Esophagus muscularis mucosa (tissue), 4 donors: ENCODE results near the gene COX4I1. TPM values are rescaled to one million over a fixed set of nuclear protein-coding genes. Genes with fewer than 3 reads are reported as not detected.
A peak's percentile ranks its signal among the peaks of the same experiment; 100 is the strongest.

Experiments
- DNase-seq: peaks from one replicate; pipeline ENCODE4 v3.0.0-alpha.2; 2017; ENCODE audit errors: extremely low spot score
- H3K27ac ChIP-seq, 4 donors: fragments of 200-600 bp; sonication (generic); replicated peaks in 1 of 4; 1 replicate in 3 of 4; 2 replicates in 1 of 4; pipeline ENCODE4 v1.5.1; 2016 to 2019; ENCODE audit warnings: mild to moderate bottlenecking in 1 of 4
- H3K27me3 ChIP-seq, 4 donors: fragments of 200-600 bp; sonication (generic); one replicate each; pipeline versions ENCODE4 v1.5.1 to v1.6.0; 2016 to 2019
- H3K36me3 ChIP-seq, 4 donors: fragments of 200-600 bp; sonication (generic); one replicate each; pipeline ENCODE4 v1.5.1; 2016 to 2019
- H3K4me1 ChIP-seq, 4 donors: fragments of 200-600 bp; sonication (generic); one replicate each; pipeline ENCODE4 v1.5.1; 2016 to 2019
- H3K4me3 ChIP-seq, 4 donors: fragments of 200-600 bp; sonication (generic); 1 replicate in 2 of 4; 2 replicates in 2 of 4; pipeline ENCODE4 v1.5.1; 2016 to 2019; ENCODE audit warnings: mild to moderate bottlenecking in 4 of 4, moderate library complexity in 1 of 4
- H3K9me3 ChIP-seq, 4 donors: fragments of 200-600 bp; sonication (generic); 1 replicate in 3 of 4; 2 replicates in 1 of 4; pipeline ENCODE4 v1.5.1; 2016 to 2019
- CTCF ChIP-seq, 3 experiments: fragments of 200-600 bp in 2 of 3; fragments of 450-650 bp in 1 of 3; sonication (generic) in 2 of 3; IDR thresholded peaks; one replicate each; pipeline ENCODE4 v1.5.1; 2017 to 2019; ENCODE audit warnings: antibody characterized with exemption in 3 of 3, mild to moderate bottlenecking in 2 of 3, moderate library complexity in 1 of 3
- EP300 ChIP-seq: sonication (generic); formaldehyde crosslinking; IDR thresholded peaks from one replicate; pipeline ENCODE4 v1.6.1; 2017; ENCODE audit warnings: antibody characterized with exemption
- POLR2A ChIP-seq: fragments of 450-650 bp; IDR thresholded peaks from one replicate; pipeline ENCODE4 v1.6.1; 2017; ENCODE audit warnings: antibody characterized with exemption, moderate library complexity, mild to moderate bottlenecking, low read depth
- POLR2AphosphoS5 ChIP-seq, 2 donors: sonication (generic); formaldehyde crosslinking; IDR thresholded peaks; one replicate each; pipeline ENCODE4 v1.6.1; 2017; ENCODE audit warnings: antibody characterized with exemption in 2 of 2
- WGBS: methylation state at CpG from one replicate; pipeline ENCODE4 v1.1.5; 2018; 5-methylcytosine and 5-hydroxymethylcytosine counted together
- intact Hi-C: fragments of 100-400 bp; cut with DNase I; formaldehyde crosslinking; loops from one replicate; pipeline ENCODE4 v1.15.1; 2023
- total RNA-seq, 4 donors: library from RNA; depleted of rRNA; stranded (reverse); fragments of >200 nt; gene quantifications; one replicate each; pipeline versions ENCODE4 v1.1.0 to v1.2.1, GENCODE V29; 2016

The COX4I1 gene
- total RNA-seq, 4 donors from 2014 or later, result 555 to 640 (median 575) TPM

GRCh38 chr16:85794696-85795095 lies 4.8 kb upstream of the COX4I1 start:
- Histone ChIP-seq H3K27ac (no peak overlapping the region), H3K4me1 (peaks cover 16 to 31% (median 29%) of the 10 kb centered on the region in 4 donors), H3K9me3 (no peaks in the 10 kb centered on the region), H3K36me3 (peaks cover 0 to 55% (median 42%) of the 10 kb centered on the region in 4 donors), H3K27me3 (no peaks in the 10 kb centered on the region), H3K4me3 (no peak overlapping the region)
- TF ChIP-seq POLR2A, result no peak
- TF ChIP-seq CTCF (IDR thresholded peaks at IDR 0.05), result no peak
- no peak for TF ChIP-seq EP300
- TF ChIP-seq POLR2AphosphoS5 (IDR thresholded peaks at IDR 0.05), result no peak
- WGBS, result 74% methylated on average over 7 of the region's 8 CpGs
- intact Hi-C loops, result no loop called here
- DNase-seq, result no peak

DNA sequence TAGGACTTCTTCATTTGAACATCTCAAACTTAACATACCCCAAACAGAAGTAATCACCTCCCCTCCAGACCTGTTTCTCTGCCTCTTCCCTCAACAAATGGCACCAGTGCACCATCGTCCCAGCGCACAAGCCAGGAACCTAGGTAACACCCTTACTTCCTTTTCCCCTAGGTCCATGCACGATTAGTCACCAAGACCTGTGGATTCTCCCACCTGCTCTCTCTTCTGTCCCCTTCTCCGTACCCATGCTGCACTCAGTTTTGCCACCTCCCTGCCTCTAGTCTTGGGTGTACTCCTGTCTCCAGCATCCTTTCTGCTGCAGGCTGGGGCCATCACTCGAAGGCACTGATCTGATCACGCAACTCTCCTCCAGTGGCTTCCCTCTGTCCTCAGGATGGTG lies 3.3 kb upstream of the COX4I1 start:
- no peak for TF ChIP-seq POLR2AphosphoS5 (IDR thresholded peaks at IDR 0.05)
- TF ChIP-seq CTCF (IDR thresholded peaks at IDR 0.05), result no peak
- no peak for TF ChIP-seq POLR2A
- TF ChIP-seq EP300, result no peak
- Histone ChIP-seq H3K4me3 (no peak overlapping the region), H3K27ac (no peak overlapping the region), H3K4me1 (peaks cover 24 to 44% (median 41%) of the 10 kb centered on the region in 4 donors), H3K27me3 (no peaks in the 10 kb centered on the region), H3K9me3 (no peaks in the 10 kb centered on the region), H3K36me3 (peaks cover 0 to 55% (median 42%) of the 10 kb centered on the region in 4 donors)
- WGBS, result 93% methylated on average over 6 of the region's 6 CpGs
- intact Hi-C loops, result no loop called here
- no peak for DNase-seq

GRCh38 chr16:85796599-85796998 lies 2.9 kb upstream of the COX4I1 start:
- WGBS, result 94% methylated on average over 7 of the region's 7 CpGs
- no peak for TF ChIP-seq POLR2A
- no peak for TF ChIP-seq EP300
- no peak for TF ChIP-seq CTCF (IDR thresholded peaks at IDR 0.05)
- no peak for TF ChIP-seq POLR2AphosphoS5 (IDR thresholded peaks at IDR 0.05)
- H3K4me3 ChIP-seq, result no peak overlapping the region
- intact Hi-C loops, result no loop called here
- no peaks in the 10 kb centered on the region for H3K9me3 ChIP-seq
- H3K4me1 ChIP-seq, result peaks cover 24 to 48% (median 45%) of the 10 kb centered on the region in 4 donors
- H3K27me3 ChIP-seq, result no peaks in the 10 kb centered on the region
- H3K27ac ChIP-seq, result no peak overlapping the region
- DNase-seq, result no peak
- H3K36me3 ChIP-seq, result peaks cover 0 to 56% (median 45%) of the 10 kb centered on the region in 4 donors

DNA sequence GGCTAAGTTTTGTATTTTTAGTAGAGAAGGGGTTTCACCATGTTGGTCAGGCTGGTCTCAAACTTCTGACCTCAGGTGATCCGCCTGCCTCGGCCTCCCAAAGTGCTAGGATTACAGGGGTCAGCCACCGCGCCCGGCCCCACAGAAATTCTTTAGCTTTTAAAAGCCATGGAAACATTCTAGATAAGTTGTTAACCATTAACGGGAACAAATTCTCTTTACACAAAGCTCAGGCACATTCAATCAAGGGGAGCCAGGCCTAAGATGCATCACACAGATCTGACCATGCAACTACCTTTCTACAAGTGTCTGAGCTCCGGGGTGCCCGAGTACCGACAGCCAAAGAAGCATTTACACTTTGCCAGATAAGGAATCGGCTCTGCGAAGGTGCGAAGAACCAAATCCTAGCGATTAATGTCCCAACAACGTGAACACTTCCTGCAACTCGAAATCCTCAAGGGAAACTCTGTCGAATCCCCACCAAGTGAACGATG lies 1.2 kb upstream of the COX4I1 start:
- Histone ChIP-seq H3K4me1 (peaks cover 29 to 65% (median 55%) of the 10 kb centered on the region in 4 donors), H3K27me3 (no peaks in the 10 kb centered on the region), H3K27ac (peak overlapping the region in 1 of 4 donors; percentile 92), H3K4me3 (peak overlapping the region; percentile 98 to 100 (median 98)), H3K9me3 (no peaks in the 10 kb centered on the region), H3K36me3 (peaks cover 3 to 57% (median 53%) of the 10 kb centered on the region in 4 donors)
- 25% methylated on average over 17 of the region's 17 CpGs for WGBS
- TF ChIP-seq EP300, result no peak
- TF ChIP-seq POLR2A, result no peak
- no peak for TF ChIP-seq CTCF (IDR thresholded peaks at IDR 0.05)
- no peak for TF ChIP-seq POLR2AphosphoS5 (IDR thresholded peaks at IDR 0.05)
- intact Hi-C loops, result no loop called here
- no peak for DNase-seq
